ENCODE measurements around the gene LMBR1L. TPM values are rescaled to one million over a fixed set of nuclear protein-coding genes. Genes with fewer than 3 reads are reported as not detected.

The LMBR1L gene
- total RNA-seq, 2 experiments from 2014 or later, result 37.2 to 43.6 TPM

- Histone ChIP-seq H3K79me2 (ENCODE audit: insufficient read depth, low read depth, low read length) (no peaks in the 10 kb centered on the region), H3K9me2 (ENCODE audit: insufficient read depth, low read length) (no peaks in the 10 kb centered on the region), H3K4me1 (ENCODE audit: insufficient read depth, low read length, poor library complexity, severe bottlenecking) (peaks cover 19% of the 10 kb centered on the region), H3K36me3 (ENCODE audit: insufficient read depth, low read length) (no peaks in the 10 kb centered on the region), H3K4me2 (ENCODE audit: low read length) (peak overlapping the region; percentile 46), H4K20me1 (ENCODE audit: insufficient read depth, low read length) (no peaks in the 10 kb centered on the region), H3K9me3 (ENCODE audit: low read length) (no peaks in the 10 kb centered on the region), H2AFZ (ENCODE audit: low read length) (no peak overlapping the region), H3K4me3 (ENCODE audit: low read depth, low read length, poor library complexity, severe bottlenecking) (peak overlapping the region; percentile 13), H3K27ac (ENCODE audit: low read depth, low read length, poor library complexity, severe bottlenecking) (no peak overlapping the region)
- TF ChIP-seq EZH2phosphoT487 (IDR thresholded peaks at IDR 0.05; ENCODE audit: borderline replicate concordance, low read depth, low read length) (peak; percentile 78; the same call in 1 of the 2 replicates), CTCF (conservative IDR thresholded peaks at IDR 0.05; ENCODE audit: low read length) (peak; percentile 68)
- CTCF ChIA-PET (ENCODE audit: unreplicated experiment), result interaction anchor here (2.2 kb wide), 1 partner anchor 16 kb away, joined by 16 read pairs; no protein-coding TSS in a partner anchor
- intact Hi-C loops (cut with micrococcal nuclease; ENCODE audit: unreplicated experiment), result no loop called here
- peak; percentile 46 for DNase-seq (ENCODE audit: low spot score)
- POLR2A ChIA-PET, result no interaction called here
- no TSS peak for BruUV-seq (replicated peaks)
These were observed 20.6 kb downstream of the LMBR1L start for GRCh38 chr12:49089821-49090773.

- DNase-seq (ENCODE audit: low spot score), result no peak
- BruUV-seq (replicated peaks), result no TSS peak
- ChIA-PET POLR2A (interaction anchor here (0.9 to 1.1 kb wide), 3 partner anchors 10 to 44 kb away, joined by 4 read pairs; no protein-coding TSS in a partner anchor), CTCF (ENCODE audit: unreplicated experiment) (interaction anchor here (0.9 to 1.8 kb wide), 8 partner anchors 10 to 92 kb away, joined by 3 to 6 read pairs (median 4); partner anchors contain the start of genes DDN and TUBA1B)
- Histone ChIP-seq H3K9me2 (ENCODE audit: insufficient read depth, low read length) (no peaks in the 10 kb centered on the region), H3K4me3 (ENCODE audit: low read depth, low read length, poor library complexity, severe bottlenecking) (no peak overlapping the region), H3K79me2 (ENCODE audit: insufficient read depth, low read depth, low read length) (no peaks in the 10 kb centered on the region), H3K36me3 (ENCODE audit: insufficient read depth, low read length) (no peaks in the 10 kb centered on the region), H3K9me3 (ENCODE audit: low read length) (no peaks in the 10 kb centered on the region), H3K27ac (ENCODE audit: low read depth, low read length, poor library complexity, severe bottlenecking) (no peak overlapping the region), H2AFZ (ENCODE audit: low read length) (no peak overlapping the region; the same call in 1 of the 2 replicates), H4K20me1 (ENCODE audit: insufficient read depth, low read length) (no peaks in the 10 kb centered on the region), H3K4me1 (ENCODE audit: insufficient read depth, low read length, poor library complexity, severe bottlenecking) (peaks cover 19% of the 10 kb centered on the region), H3K4me2 (ENCODE audit: low read length) (peak overlapping the region; percentile 59; the same call in 1 of the 2 replicates)
- no peak for TF ChIP-seq CTCF (conservative IDR thresholded peaks at IDR 0.05; ENCODE audit: low read length)
- TF ChIP-seq EZH2phosphoT487 (IDR thresholded peaks at IDR 0.05; ENCODE audit: borderline replicate concordance, low read depth, low read length), result no peak
- intact Hi-C loops (cut with micrococcal nuclease; ENCODE audit: unreplicated experiment), result loop anchor here (1.0 kb wide), 2 partner anchors 32 to 146 kb away; no protein-coding TSS in a partner anchor
These were observed 21.7 kb downstream of the LMBR1L start for GRCh38 chr12:49088932-49089330.
